ENCODE measurements around the gene GRK5.

The GRK5 gene

GRCh38 chr10:119364645-119365600, 157.6 kb downstream of the GRK5 start:
- no peak for DNase-seq

- DNase-seq = no peak
These were observed 158.6 kb downstream of the GRK5 start for GRCh38 chr10:119365773-119366599.

DNA sequence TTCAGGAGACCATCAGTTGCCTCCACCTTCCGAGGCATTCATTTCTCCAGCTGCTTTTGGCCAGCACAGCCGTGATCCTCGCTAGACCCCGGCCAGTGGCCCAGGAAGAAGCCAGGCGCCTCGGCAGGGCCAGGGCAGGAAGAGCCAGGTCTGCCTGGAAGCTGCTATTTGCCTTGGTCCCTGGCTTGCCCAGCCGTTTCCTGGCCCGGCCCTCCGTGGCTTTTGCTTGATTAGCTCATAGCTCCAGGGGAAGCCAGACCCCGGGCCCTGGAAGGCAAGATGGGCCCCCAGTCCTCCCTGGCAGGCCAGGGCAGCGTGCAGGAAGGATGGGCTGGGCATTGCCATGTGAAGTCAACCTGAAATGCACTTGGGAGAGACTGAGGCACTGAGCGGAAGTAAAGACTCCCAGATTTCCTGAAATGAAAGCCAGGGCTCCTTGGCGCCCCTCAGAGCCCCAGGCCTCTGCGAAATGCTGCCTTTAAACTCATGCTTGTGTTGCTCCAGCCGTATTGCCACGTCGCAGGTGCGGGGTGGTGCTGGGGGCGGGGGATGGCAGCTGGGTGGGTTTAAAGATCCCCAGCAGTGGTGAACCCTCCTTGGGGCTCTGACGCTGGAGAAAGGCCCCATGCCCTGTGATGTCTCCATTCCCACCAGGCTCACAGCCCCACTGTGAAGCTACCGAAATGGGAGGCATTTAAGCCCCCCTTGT, 160.6 kb downstream of the GRK5 start:
- DNase-seq = no peak

- no peak for DNase-seq
These were observed 161.2 kb downstream of the GRK5 start for GRCh38 chr10:119368581-119368980.

- DNase-seq = no peak
These were observed 161.9 kb downstream of the GRK5 start for GRCh38 chr10:119368991-119369869.

GRCh38 chr10:119370111-119370741, 162.9 kb downstream of the GRK5 start:
- peak in 1 of 14 donors; percentile 6 for DNase-seq

GRCh38 chr10:119370972-119371703, 163.8 kb downstream of the GRK5 start:
- peak in 1 of 14 donors; percentile 7 for DNase-seq

DNA sequence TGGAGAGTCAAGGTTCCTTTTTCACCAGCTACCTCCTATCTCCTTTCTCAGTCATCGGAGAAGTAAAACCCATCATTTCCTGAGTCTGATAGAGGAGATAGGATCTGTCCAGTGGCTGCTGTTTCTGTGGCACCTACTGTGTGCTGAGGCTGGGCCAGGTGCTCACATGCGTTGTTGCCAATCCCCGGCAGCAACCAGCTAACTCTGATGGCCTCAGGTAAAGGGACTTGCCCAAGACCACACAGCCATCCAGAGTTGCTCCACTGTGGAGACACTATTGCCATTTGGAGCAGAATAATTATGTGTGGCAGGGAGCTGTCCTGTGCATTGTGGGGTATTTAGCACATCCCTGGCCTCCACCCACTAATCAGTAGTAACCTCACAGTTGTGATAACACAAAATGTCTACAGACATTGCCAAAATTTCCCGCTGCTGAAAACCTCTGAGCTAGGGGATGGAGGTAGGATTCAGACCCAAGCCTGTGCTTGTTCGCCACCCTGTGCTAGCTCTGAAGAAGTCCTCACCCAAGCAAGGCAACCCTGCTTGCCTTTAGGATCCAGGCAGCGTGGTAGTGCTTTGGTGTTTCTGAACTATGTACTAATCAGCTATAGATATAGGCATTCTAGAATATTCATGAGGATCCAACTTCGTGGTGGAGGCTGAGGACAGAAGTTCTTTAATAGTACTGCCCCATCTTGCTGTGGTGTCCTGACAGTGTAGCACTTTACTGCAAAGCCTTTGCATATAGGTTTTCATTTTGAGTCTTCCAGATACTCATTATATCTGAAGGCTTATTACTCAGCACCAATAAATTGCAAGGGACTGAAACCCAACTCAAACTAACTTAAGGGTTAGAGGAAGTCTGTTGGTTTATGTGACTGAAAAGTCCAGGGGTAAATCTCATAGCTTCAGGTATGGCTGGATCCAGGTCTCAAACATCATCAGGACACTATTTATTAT, 164.6 kb downstream of the GRK5 start:
- DNase-seq = no peak

GRCh38 chr10:119373294-119374102, 166.1 kb downstream of the GRK5 start:
- DNase-seq = no peak

- no peak for DNase-seq
These were observed 166.9 kb downstream of the GRK5 start for GRCh38 chr10:119374236-119374635.

DNA sequence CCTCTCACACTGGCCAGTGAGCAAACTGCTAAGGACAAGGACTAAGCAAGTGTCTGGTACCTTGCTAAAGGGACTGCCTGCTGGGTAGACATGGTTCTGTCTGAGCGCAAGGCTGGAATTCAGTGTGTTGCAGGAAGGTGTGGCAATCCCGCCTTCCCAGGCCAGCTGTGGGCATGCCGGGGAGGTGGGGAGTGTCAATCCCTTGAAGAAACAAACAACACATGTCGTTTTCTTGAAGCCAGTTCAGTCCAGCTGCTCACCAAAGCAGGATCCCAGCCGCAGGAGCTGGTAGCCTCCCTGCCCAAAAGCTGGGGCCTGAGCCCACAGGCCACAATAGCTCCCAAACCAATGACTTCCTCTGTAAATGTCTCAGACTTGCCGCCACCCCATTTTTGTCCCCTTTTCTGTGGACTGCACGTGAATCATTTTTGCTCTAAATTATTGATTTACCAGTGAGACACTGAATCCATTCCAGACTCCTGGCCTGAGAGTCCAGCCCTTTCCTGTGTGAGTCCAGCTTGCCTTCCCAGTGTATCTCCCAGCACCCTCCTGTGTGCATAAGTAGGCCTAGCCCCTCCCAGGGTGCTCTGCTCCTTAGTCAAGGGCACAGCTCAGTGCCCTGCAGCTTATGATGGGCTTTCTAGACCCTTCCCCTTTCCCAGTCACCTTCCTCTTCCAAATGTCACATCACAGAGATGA, 168.4 kb downstream of the GRK5 start:
- no peak for DNase-seq

- no peak for DNase-seq
These were observed 170.1 kb downstream of the GRK5 start for GRCh38 chr10:119377451-119377957.

DNA sequence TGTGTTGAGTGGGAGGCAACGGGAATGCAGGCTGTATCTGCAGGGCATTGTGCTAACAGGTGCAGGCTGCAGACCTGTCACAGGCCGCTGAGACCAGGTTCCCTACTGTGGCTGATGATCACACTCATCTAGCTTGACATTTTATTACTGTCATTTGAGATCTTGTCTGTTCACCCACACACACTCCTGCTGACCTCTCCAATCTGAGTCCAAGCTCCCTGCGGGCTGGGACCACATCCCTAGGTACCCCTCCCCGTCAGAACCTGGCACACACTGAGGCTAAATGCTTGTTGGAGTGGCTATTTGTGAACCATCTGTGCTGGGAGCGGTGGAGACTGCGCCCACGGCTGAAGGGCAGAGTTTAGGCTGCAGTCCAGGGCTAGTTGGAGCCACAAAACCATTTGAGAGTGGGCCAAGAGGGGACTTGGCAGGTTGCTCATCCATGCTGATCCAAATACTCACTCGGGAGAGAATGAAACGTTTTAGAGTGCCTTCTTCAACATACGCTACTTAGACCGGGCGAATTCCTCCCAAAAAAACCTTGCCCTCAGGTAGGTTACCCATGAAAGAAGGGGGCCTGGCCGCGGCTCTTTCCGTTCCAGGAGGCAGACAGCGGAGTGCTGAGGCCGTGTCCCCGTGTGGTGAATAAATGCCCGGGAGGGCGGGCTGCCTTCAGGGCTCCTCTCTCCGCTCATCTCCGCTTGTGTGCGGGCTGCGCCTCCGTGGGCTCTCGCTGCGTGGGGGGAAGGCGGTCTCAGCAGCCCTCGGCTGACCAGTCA, 170.8 kb downstream of the GRK5 start:
- DNase-seq = peak in 9 of 14 donors; percentile 18 to 99 (median 50)

GRCh38 chr10:119378737-119379067, 171.3 kb downstream of the GRK5 start:
- peak in 13 of 14 donors; percentile 9 to 87 (median 65) for DNase-seq

DNA sequence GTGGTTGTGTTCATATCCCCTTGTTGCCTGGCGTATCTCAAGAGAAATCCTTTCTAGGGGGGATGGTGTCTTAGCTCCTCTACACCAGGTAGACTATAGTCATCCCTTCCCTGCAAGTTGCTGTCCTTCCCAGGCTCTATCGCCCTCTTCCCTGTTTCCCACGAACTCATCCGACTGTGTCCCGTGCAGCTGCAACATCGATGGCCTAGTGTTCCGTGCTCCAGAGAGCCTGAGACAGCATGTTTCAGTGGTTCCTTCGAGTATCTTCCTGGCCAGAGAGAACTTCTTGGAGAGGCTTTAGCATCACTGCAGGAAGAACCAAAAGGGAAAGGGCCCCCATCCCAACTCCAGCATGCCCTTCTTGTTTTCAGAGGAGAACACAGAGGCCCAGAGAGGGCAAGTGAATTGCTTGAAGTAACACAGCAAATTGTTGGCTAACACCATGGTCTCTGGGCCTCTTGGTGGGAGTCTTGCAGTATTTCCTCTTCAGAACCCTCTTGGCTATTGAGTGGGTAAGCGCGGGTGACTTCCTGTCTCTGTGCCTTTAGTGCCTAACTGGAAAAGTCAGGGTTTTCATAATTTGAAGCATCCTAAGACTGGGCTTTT, 172.2 kb downstream of the GRK5 start:
- DNase-seq = no peak

DNA sequence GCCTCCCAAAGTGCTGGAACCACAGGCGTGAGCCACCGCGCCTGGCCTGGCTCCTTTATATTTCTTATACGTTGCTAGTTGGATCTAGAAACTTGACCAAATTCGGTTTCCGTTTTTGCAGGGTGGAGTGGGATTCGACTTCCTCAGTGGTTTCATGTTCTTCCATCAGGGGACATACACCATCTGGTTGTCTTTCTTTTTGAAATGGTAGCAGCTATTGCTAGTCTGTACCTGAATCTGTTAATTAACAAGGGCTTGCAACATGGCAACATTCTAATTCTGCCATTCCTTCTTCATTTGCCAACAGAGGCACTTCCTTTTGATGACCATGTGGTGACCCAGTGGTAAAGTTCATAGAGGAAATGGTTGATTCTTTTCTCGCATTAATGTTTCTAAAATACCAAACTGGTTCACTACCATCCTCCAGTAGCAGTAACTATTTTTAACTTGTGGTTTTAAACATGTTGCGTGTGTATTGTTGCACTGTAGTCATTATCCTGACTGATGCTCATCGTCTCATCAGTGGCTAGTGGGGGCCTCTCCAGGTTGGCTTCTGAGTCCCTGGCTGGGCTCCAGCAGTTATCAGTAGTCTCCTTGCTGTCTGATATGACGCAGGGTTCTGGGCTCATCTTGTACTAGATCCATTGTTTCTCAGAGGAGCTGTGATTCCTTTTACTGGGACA, 175.9 kb downstream of the GRK5 start:
- no peak for DNase-seq
